Measurements from ENCODE around the gene RNASE12. TPM values are rescaled to one million over a fixed set of nuclear protein-coding genes. Genes with fewer than 3 reads are reported as not detected.

The RNASE12 gene
- total RNA-seq, 1 donor from 2014 or later: not detected

GRCh38 chr14:20630340-20631022 lies 39.3 kb upstream of the RNASE12 start:
- Histone ChIP-seq H3K36me3 (ENCODE audit: control insufficient read depth, insufficient read depth, low read length) (no peaks in the 10 kb centered on the region), H3K4me3 (ENCODE audit: low read depth, low read length) (peak overlapping the region; percentile 46), H3K27me3 (ENCODE audit: control insufficient read depth, insufficient read depth, low read length) (peaks cover 1% of the 10 kb centered on the region)
- DNase-seq (ENCODE audit: low read depth) (peak; percentile 74), FAIRE-seq (no peak)
- TF ChIP-seq, protein P1, sequence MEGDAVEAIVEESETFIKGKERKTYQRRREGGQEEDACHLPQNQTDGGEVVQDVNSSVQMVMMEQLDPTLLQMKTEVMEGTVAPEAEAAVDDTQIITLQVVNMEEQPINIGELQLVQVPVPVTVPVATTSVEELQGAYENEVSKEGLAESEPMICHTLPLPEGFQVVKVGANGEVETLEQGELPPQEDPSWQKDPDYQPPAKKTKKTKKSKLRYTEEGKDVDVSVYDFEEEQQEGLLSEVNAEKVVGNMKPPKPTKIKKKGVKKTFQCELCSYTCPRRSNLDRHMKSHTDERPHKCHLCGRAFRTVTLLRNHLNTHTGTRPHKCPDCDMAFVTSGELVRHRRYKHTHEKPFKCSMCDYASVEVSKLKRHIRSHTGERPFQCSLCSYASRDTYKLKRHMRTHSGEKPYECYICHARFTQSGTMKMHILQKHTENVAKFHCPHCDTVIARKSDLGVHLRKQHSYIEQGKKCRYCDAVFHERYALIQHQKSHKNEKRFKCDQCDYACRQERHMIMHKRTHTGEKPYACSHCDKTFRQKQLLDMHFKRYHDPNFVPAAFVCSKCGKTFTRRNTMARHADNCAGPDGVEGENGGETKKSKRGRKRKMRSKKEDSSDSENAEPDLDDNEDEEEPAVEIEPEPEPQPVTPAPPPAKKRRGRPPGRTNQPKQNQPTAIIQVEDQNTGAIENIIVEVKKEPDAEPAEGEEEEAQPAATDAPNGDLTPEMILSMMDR (IDR thresholded peaks at IDR 0.05; ENCODE audit: insufficient read depth, low read length, severe bottlenecking): no peak

GRCh38 chr14:20628063-20628854 lies 37.1 kb upstream of the RNASE12 start:
- no peaks in the 10 kb centered on the region for H3K36me3 ChIP-seq (ENCODE audit: control insufficient read depth, insufficient read depth, low read length)
- FAIRE-seq: no peak
- TF ChIP-seq, protein P1 (IDR thresholded peaks at IDR 0.05; ENCODE audit: insufficient read depth, low read length, severe bottlenecking): no peak
- H3K27me3 ChIP-seq (ENCODE audit: control insufficient read depth, insufficient read depth, low read length): peaks cover under 1% of the 10 kb centered on the region
- no peak for DNase-seq (ENCODE audit: low read depth)
- no peak overlapping the region for H3K4me3 ChIP-seq (ENCODE audit: low read depth, low read length)

GRCh38 chr14:20627346-20628027 lies 36.3 kb upstream of the RNASE12 start:
- no peaks in the 10 kb centered on the region for H3K36me3 ChIP-seq (ENCODE audit: control insufficient read depth, insufficient read depth, low read length)
- TF ChIP-seq, protein P1 (IDR thresholded peaks at IDR 0.05; ENCODE audit: insufficient read depth, low read length, severe bottlenecking): no peak
- no peak for FAIRE-seq
- DNase-seq (ENCODE audit: low read depth): peak; percentile 51
- no peak overlapping the region for H3K4me3 ChIP-seq (ENCODE audit: low read depth, low read length)
- no peaks in the 10 kb centered on the region for H3K27me3 ChIP-seq (ENCODE audit: control insufficient read depth, insufficient read depth, low read length)

DNA sequence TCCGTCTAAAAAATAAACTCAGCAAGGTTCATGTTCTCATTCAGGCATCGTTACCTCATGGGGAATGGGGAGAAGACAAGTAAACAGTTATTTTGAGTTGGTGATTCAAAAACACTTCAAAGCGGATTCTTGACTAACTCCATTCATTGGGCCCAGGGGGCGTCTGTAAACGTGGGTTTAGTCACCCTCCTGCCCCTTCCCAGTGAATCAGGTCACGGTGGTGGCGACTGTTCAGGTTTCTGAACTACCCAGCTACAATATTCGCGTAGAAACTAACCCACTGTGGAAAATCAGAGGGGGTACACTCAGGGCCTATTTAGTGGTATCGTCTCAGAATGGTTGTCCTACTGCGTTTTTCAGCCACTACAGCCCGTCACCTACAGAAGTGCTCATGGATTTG lies 35.1 kb upstream of the RNASE12 start:
- Histone ChIP-seq H3K36me3 (ENCODE audit: control insufficient read depth, insufficient read depth, low read length) (no peaks in the 10 kb centered on the region), H3K27me3 (ENCODE audit: control insufficient read depth, insufficient read depth, low read length) (no peaks in the 10 kb centered on the region), H3K4me3 (ENCODE audit: low read depth, low read length) (no peak overlapping the region)
- DNase-seq (ENCODE audit: low read depth) (no peak), FAIRE-seq (no peak)
- TF ChIP-seq, protein P1 (IDR thresholded peaks at IDR 0.05; ENCODE audit: insufficient read depth, low read length, severe bottlenecking): no peak

DNA sequence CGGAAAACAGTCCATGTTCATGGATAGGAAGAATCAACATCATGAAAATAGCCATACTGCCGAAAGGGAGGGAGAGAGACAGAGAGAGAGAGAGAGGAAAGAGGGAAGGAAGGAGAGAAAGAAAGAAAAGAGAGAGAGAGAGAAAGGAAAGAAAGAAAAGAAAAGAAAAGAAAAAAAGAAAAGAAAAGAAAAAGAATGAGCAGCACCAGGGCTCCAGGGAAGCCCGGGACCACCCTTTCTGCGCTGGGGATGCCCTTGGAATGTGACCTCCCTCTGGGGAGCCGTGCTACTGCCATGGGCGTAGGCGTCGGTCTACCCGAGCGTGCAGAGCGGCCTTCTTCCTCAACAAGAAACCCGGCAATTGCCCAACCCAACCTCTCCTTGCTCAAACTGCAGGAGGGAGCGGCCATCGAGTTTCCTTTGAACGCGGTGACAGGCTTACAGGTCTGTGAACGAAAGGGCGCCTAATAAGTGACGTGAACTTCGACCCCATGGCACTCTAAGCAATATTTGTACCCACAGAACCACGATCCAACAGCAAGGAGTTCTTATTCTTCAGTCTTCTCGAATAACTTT lies 33.4 kb upstream of the RNASE12 start:
- no peak for FAIRE-seq
- DNase-seq (ENCODE audit: low read depth): peak; percentile 81

More for the DNA sequence above, 33.4 kb upstream of the RNASE12 start:
- Histone ChIP-seq H3K36me3 (ENCODE audit: control insufficient read depth, insufficient read depth, low read length) (no peaks in the 10 kb centered on the region), H3K4me3 (ENCODE audit: low read depth, low read length) (peak overlapping the region; percentile 35), H3K27me3 (ENCODE audit: control insufficient read depth, insufficient read depth, low read length) (no peaks in the 10 kb centered on the region)
- TF ChIP-seq, protein P1 (IDR thresholded peaks at IDR 0.05; ENCODE audit: insufficient read depth, low read length, severe bottlenecking): no peak

All from bronchial epithelial cell (primary cell).